ENCODE results near the gene LTBP1. TPM values are rescaled to one million over a fixed set of nuclear protein-coding genes. Genes with fewer than 3 reads are reported as not detected.

Gene LTBP1
- total RNA-seq, 3 donors from 2014 or later (not counting 1 experiment from before 2014, with no cell fraction given) = 1.7 to 4.7 (median 3.5) TPM

DNA sequence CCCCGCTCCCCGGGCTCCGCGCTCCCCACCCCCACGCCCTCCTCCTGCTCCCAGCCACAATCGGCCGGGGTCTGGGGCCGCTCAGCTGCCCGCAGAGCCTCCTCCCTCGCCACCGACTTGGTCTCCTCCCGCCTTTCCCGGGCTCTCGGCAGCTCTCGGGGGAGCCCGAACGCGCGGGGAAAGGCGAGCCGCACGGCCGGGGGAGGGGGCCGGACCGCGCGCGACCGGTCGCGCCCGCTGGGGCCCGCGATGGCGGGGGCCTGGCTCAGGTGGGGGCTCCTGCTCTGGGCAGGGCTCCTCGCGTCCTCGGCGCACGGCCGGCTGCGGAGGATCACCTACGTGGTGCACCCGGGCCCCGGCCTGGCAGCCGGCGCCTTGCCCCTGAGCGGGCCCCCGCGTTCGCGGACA lies 327 bp downstream of the LTBP1 start:
- Mint-ChIP-seq H3K9me3 (no peaks in the 10 kb centered on the region), H3K36me3 (no peaks in the 10 kb centered on the region), H3K27ac (no peak overlapping the region), H3K27me3 (ENCODE audit: low read depth in 2 of 2) (peaks cover 18 to 19% of the 10 kb centered on the region in 2 donors), H3K4me1 (peaks cover 0 to 11% of the 10 kb centered on the region in 2 donors), H3K4me3 (no peak overlapping the region)
- DNase-seq (no peak), ATAC-seq (peak in 1 of 3 donors; percentile 16)
- Histone ChIP-seq H3K9me3 (ENCODE audit: control insufficient read depth, insufficient read depth, low read length) (no peaks in the 10 kb centered on the region), H3K27ac (ENCODE audit: low read length) (no peak overlapping the region), H3K36me3 (ENCODE audit: control insufficient read depth, insufficient read depth, low read length) (no peaks in the 10 kb centered on the region), H3K4me3 (ENCODE audit: low read length) (peak overlapping the region; percentile 12), H3K27me3 (ENCODE audit: control insufficient read depth, insufficient read depth, low read length) (peaks cover 14% of the 10 kb centered on the region), H3K4me1 (ENCODE audit: control insufficient read depth, insufficient read depth, low read length) (peaks cover 11% of the 10 kb centered on the region)
- intact Hi-C loops (cut with micrococcal nuclease) = loop anchor here (10.0 kb wide), 1 partner anchor 392 kb away; no protein-coding TSS in a partner anchor
- TF ChIP-seq, protein P1, sequence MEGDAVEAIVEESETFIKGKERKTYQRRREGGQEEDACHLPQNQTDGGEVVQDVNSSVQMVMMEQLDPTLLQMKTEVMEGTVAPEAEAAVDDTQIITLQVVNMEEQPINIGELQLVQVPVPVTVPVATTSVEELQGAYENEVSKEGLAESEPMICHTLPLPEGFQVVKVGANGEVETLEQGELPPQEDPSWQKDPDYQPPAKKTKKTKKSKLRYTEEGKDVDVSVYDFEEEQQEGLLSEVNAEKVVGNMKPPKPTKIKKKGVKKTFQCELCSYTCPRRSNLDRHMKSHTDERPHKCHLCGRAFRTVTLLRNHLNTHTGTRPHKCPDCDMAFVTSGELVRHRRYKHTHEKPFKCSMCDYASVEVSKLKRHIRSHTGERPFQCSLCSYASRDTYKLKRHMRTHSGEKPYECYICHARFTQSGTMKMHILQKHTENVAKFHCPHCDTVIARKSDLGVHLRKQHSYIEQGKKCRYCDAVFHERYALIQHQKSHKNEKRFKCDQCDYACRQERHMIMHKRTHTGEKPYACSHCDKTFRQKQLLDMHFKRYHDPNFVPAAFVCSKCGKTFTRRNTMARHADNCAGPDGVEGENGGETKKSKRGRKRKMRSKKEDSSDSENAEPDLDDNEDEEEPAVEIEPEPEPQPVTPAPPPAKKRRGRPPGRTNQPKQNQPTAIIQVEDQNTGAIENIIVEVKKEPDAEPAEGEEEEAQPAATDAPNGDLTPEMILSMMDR (IDR thresholded peaks at IDR 0.05) = no peak
- under 1% methylated on average over 52 of the region's 52 CpGs for WGBS (ENCODE audit: insufficient coverage)

DNA sequence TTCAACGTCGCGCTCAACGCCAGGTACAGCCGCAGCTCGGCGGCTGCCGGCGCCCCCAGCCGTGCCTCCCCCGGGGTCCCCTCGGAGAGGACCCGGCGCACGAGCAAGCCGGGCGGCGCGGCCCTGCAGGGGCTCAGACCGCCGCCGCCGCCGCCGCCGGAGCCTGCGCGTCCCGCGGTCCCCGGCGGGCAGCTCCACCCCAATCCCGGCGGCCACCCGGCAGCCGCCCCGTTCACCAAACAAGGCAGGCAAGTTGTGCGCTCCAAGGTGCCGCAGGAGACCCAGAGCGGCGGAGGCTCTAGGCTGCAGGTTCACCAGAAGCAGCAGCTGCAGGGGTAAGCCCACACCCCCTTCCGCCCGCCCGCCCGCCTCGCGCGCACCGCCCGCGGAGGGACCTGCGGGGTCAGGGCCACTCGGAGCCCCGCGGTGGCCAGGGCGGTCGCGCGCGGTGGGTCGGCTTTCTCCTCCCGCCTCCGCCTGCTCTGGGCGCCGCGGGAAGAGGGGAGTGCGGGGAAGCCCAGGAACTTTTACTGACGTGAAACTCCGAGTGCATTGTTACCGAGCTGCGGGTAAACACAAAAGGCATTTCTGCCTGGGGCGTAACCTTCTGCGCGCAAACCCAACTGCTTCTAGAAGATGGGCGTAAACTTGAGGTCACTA lies 861 bp downstream of the LTBP1 start:
- Mint-ChIP-seq H3K27me3 (ENCODE audit: low read depth in 2 of 2) (peaks cover 17 to 24% of the 10 kb centered on the region in 2 donors), H3K4me3 (peak overlapping the region; percentile 89), H3K4me1 (peaks cover 0 to 11% of the 10 kb centered on the region in 2 donors), H3K9me3 (no peaks in the 10 kb centered on the region), H3K27ac (no peak overlapping the region), H3K36me3 (no peaks in the 10 kb centered on the region)
- peak in 1 of 2 donors; percentile 20 for DNase-seq
- Histone ChIP-seq H3K4me3 (ENCODE audit: low read length) (no peak overlapping the region), H3K27me3 (ENCODE audit: control insufficient read depth, insufficient read depth, low read length) (peaks cover 14% of the 10 kb centered on the region), H3K27ac (ENCODE audit: low read length) (no peak overlapping the region), H3K9me3 (ENCODE audit: control insufficient read depth, insufficient read depth, low read length) (no peaks in the 10 kb centered on the region), H3K36me3 (ENCODE audit: control insufficient read depth, insufficient read depth, low read length) (no peaks in the 10 kb centered on the region), H3K4me1 (ENCODE audit: control insufficient read depth, insufficient read depth, low read length) (peaks cover 11% of the 10 kb centered on the region)
- ATAC-seq = peak; percentile 47 to 50 (median 48)
- WGBS (ENCODE audit: insufficient coverage) = 2% methylated on average over 75 of the region's 75 CpGs
- intact Hi-C loops (cut with micrococcal nuclease) = loop anchor here (10.0 kb wide), 1 partner anchor 393 kb away; no protein-coding TSS in a partner anchor
- TF ChIP-seq, protein P1 (IDR thresholded peaks at IDR 0.05) = no peak

DNA sequence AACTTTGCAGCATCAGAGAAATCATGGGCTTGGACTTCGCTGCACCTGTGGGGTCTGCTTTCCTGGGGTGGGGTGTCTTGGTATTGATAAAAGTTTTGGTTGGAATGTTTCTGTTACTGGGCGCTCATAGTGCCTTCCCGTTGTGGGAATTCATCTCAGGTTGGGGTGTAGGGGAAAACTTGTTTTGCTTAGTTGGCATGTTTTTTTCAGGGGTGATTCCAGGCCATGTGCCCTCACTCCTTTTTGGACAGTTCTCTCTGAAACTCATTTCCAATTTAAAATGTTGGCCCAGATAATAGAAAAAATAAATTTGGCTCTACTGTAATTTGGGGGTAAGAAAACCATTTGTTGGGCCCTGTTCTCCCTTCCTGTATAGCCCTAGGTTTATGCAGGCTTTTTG lies 1.5 kb downstream of the LTBP1 start:
- Mint-ChIP-seq H3K4me3 (peak overlapping the region; percentile 89), H3K4me1 (peaks cover 0 to 11% of the 10 kb centered on the region in 2 donors), H3K27ac (no peak overlapping the region), H3K27me3 (ENCODE audit: low read depth in 2 of 2) (peaks cover 19 to 29% of the 10 kb centered on the region in 2 donors), H3K36me3 (no peaks in the 10 kb centered on the region), H3K9me3 (no peaks in the 10 kb centered on the region)
- H3K4me1 ChIP-seq (ENCODE audit: control insufficient read depth, insufficient read depth, low read length) = peaks cover 11% of the 10 kb centered on the region
- WGBS (ENCODE audit: insufficient coverage) = 88% methylated on average over 3 of the region's 3 CpGs
- H3K9me3 ChIP-seq (ENCODE audit: control insufficient read depth, insufficient read depth, low read length) = no peaks in the 10 kb centered on the region
- no peak for ATAC-seq
- intact Hi-C loops (cut with micrococcal nuclease) = loop anchor here (10.0 kb wide), 1 partner anchor 393 kb away; no protein-coding TSS in a partner anchor
- no peaks in the 10 kb centered on the region for H3K36me3 ChIP-seq (ENCODE audit: control insufficient read depth, insufficient read depth, low read length)
- no peak overlapping the region for H3K27ac ChIP-seq (ENCODE audit: low read length)
- no peak for DNase-seq
- TF ChIP-seq, protein P1 (IDR thresholded peaks at IDR 0.05) = no peak
- no peak overlapping the region for H3K4me3 ChIP-seq (ENCODE audit: low read length)
- H3K27me3 ChIP-seq (ENCODE audit: control insufficient read depth, insufficient read depth, low read length) = peaks cover 14% of the 10 kb centered on the region

All from natural killer cell (primary cell).